Measurements from ENCODE around the gene ODF4. TPM values are rescaled to one million over a fixed set of nuclear protein-coding genes. Genes with fewer than 3 reads are reported as not detected.

The ODF4 gene
- total RNA-seq, 1 donor from 2014 or later: not detected

DNA sequence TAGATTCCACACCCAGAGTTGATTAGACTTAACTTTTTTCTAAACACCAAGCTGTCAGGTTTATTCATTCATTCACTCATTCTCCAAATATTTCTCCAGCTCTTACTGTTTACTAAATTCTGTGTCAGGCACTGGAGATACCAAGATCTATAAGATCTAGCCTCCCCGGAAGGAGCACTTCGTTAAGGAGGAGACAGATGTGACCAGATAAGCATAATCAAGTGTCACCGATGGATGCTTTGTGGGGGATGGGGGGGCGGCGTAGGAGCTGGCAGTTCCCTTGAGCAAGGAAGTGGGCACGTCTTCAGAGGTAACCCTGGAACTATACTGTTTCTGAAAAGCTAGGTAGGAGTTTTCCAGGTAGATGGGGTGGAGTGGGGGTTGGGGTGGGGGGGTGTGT is 47.2 kb downstream of the ODF4 start:
- no peak for TF ChIP-seq CTCF (IDR thresholded peaks at IDR 0.05)

GRCh38 chr17:8387914-8388651 is 48.4 kb downstream of the ODF4 start:
- intact Hi-C loops (cut with DNase I): loop anchor here (10.0 kb wide), 3 partner anchors 163 to 507 kb away; no protein-coding TSS in a partner anchor
- Histone ChIP-seq H3K36me3 (no peaks in the 10 kb centered on the region), H3K27ac (no peak overlapping the region), H3K27me3 (no peaks in the 10 kb centered on the region), H3K4me1 (peaks cover 2 to 6% of the 10 kb centered on the region in 2 donors), H3K4me3 (no peak overlapping the region), H3K9me3 (no peaks in the 10 kb centered on the region)
- TF ChIP-seq CTCF (IDR thresholded peaks at IDR 0.05): no peak
- no peak for DNase-seq (ENCODE audit: low spot score in 2 of 2)

More for the DNA sequence above, 47.2 kb downstream of the ODF4 start:
- Histone ChIP-seq H3K4me3 (no peak overlapping the region), H3K27me3 (no peaks in the 10 kb centered on the region), H3K27ac (no peak overlapping the region), H3K36me3 (no peaks in the 10 kb centered on the region), H3K9me3 (no peaks in the 10 kb centered on the region), H3K4me1 (peaks cover 3 to 9% of the 10 kb centered on the region in 2 donors)
- DNase-seq (ENCODE audit: low spot score in 2 of 2): no peak
- intact Hi-C loops (cut with DNase I): loop anchor here (10.0 kb wide), 3 partner anchors 162 to 508 kb away; no protein-coding TSS in a partner anchor

- no peak for DNase-seq (ENCODE audit: low spot score in 2 of 2)
- no peak overlapping the region for H3K27ac ChIP-seq
- TF ChIP-seq CTCF (IDR thresholded peaks at IDR 0.05): no peak
- H3K4me3 ChIP-seq: no peak overlapping the region
- H3K36me3 ChIP-seq: no peaks in the 10 kb centered on the region
- intact Hi-C loops (cut with DNase I): no loop called here
- H3K27me3 ChIP-seq: no peaks in the 10 kb centered on the region
- H3K4me1 ChIP-seq: no peaks in the 10 kb centered on the region
- H3K9me3 ChIP-seq: no peaks in the 10 kb centered on the region
Observed at GRCh38 chr17:8391711-8392110, 52.1 kb downstream of the ODF4 start.

DNA sequence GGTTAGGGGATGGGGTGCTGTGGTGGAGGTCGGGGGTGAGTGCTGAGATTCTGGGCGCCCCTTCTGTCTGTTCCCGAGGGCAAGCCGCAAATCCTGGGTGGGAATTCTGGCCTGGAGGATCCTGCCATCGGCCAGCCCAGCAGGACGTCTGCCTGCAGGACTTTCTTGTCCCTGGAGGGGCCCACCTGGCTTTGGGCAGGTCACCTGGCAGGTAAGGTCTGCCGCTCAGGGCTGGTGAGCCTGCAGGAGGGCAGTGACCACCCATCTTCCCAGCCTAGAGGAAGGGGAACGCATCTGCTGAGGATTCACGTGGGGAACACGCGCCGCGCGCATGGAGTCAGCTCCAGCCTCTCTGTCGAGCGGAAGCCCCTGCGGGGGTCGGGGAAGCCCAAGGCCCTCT is 52.6 kb downstream of the ODF4 start:
- Histone ChIP-seq H3K4me1 (no peaks in the 10 kb centered on the region), H3K4me3 (no peak overlapping the region), H3K9me3 (no peaks in the 10 kb centered on the region), H3K36me3 (no peaks in the 10 kb centered on the region), H3K27me3 (no peaks in the 10 kb centered on the region), H3K27ac (no peak overlapping the region)
- no peak for TF ChIP-seq CTCF (IDR thresholded peaks at IDR 0.05)
- DNase-seq (ENCODE audit: low spot score in 2 of 2): no peak
- intact Hi-C loops (cut with DNase I): no loop called here

GRCh38 chr17:8392674-8393469 is 53.2 kb downstream of the ODF4 start:
- H3K27ac ChIP-seq: no peak overlapping the region
- H3K27me3 ChIP-seq: no peaks in the 10 kb centered on the region
- no peak overlapping the region for H3K4me3 ChIP-seq
- no peaks in the 10 kb centered on the region for H3K36me3 ChIP-seq
- TF ChIP-seq CTCF (IDR thresholded peaks at IDR 0.05): no peak
- H3K9me3 ChIP-seq: no peaks in the 10 kb centered on the region
- H3K4me1 ChIP-seq: no peaks in the 10 kb centered on the region
- intact Hi-C loops (cut with DNase I): no loop called here
- no peak for DNase-seq (ENCODE audit: low spot score in 2 of 2)
